GM23338 (cell line): ENCODE measurements around the gene CHST15. TPM values are rescaled to one million over a fixed set of nuclear protein-coding genes. Genes with fewer than 3 reads are reported as not detected.

ENCODE experiments used
- ATAC-seq: fragments of 200-7000 bp; cut with Tn5 transposase; 3 replicates; pipeline ENCODE4 v1.9.1; 2020
- DNase-seq: peaks from one replicate; pipeline ENCODE4 v3.0.0-alpha.2; 2015; ENCODE audit warnings: low spot score
- H2AFZ ChIP-seq: fragments of 200-600 bp; sonication (generic); 2 replicates; pipeline ENCODE4 v1.8.0; 2016; ENCODE audit warnings: antibody characterized with exemption, mild to moderate bottlenecking, moderate library complexity
- H3F3A ChIP-seq: fragments of 200-600 bp; sonication (generic); replicated peaks from 2 replicates; pipeline ENCODE4 v1.8.0; 2017; ENCODE audit warnings: antibody characterized with exemption, mixed run types, low read depth
- H3K27ac ChIP-seq: fragments of 200-600 bp; sonication (generic); 2 replicates; pipeline ENCODE4 v1.6.1; 2016; ENCODE audit warnings: low read depth
- H3K27me3 ChIP-seq: fragments of 200-600 bp; sonication (generic); 2 replicates; pipeline ENCODE4 v1.8.0; 2016; ENCODE audit warnings: mild to moderate bottlenecking, mixed run types, moderate library complexity; ENCODE audit not compliant: insufficient read depth
- H3K36me3 ChIP-seq: fragments of 200-600 bp; sonication (generic); 2 replicates; pipeline ENCODE4 v1.8.0; 2016; ENCODE audit warnings: mild to moderate bottlenecking; ENCODE audit not compliant: insufficient read depth
- H3K4me1 ChIP-seq: fragments of 200-600 bp; sonication (generic); 2 replicates; pipeline ENCODE4 v1.8.0; 2016; ENCODE audit warnings: mild to moderate bottlenecking, moderate library complexity; ENCODE audit not compliant: insufficient read depth
- H3K4me2 ChIP-seq: fragments of 200-600 bp; sonication (generic); 2 replicates; pipeline ENCODE4 v1.7.1; 2017; ENCODE audit warnings: mixed run types
- H3K4me3 ChIP-seq: fragments of 200-600 bp; sonication (generic); 2 replicates; pipeline ENCODE4 v1.6.1; 2016; ENCODE audit warnings: mixed run types
- H3K79me2 ChIP-seq: fragments of 200-600 bp; sonication (generic); replicated peaks from 2 replicates; pipeline ENCODE4 v1.8.0; 2017; ENCODE audit warnings: mild to moderate bottlenecking; ENCODE audit not compliant: insufficient read depth
- H3K9me2 ChIP-seq: fragments of 200-600 bp; sonication (generic); 2 replicates; pipeline ENCODE4 v1.8.0; 2017; ENCODE audit not compliant: insufficient read depth
- H4K20me1 ChIP-seq: fragments of 200-600 bp; sonication (generic); replicated peaks from 2 replicates; pipeline ENCODE4 v1.8.0; 2017; ENCODE audit warnings: mild to moderate bottlenecking; ENCODE audit not compliant: insufficient read depth
- H3K27ac Mint-ChIP-seq: 2 replicates; pipeline ENCODE4 v1.8.0; 2020; ENCODE audit warnings: inconsistent platforms, mild to moderate bottlenecking, moderate library complexity, mixed read lengths
- H3K27me3 Mint-ChIP-seq: 3 replicates; pipeline ENCODE4 v1.8.0; 2022; ENCODE audit warnings: low read depth, mild to moderate bottlenecking, moderate library complexity, mixed read lengths, inconsistent platforms; ENCODE audit not compliant: insufficient read depth, poor library complexity
- H3K36me3 Mint-ChIP-seq: 3 replicates; pipeline ENCODE4 v1.8.0; 2021; ENCODE audit warnings: low read depth, mild to moderate bottlenecking, inconsistent platforms, moderate library complexity, mixed read lengths
- H3K4me1 Mint-ChIP-seq: 3 replicates; pipeline ENCODE4 v1.8.0; 2020; ENCODE audit warnings: mild to moderate bottlenecking, inconsistent platforms, mixed read lengths
- H3K4me3 Mint-ChIP-seq: 3 replicates; pipeline ENCODE4 v1.8.0; 2021; ENCODE audit warnings: moderate library complexity, mild to moderate bottlenecking, inconsistent platforms, mixed read lengths
- H3K9me3 Mint-ChIP-seq: 3 replicates; pipeline ENCODE4 v1.8.0; 2020; ENCODE audit warnings: moderate library complexity, mild to moderate bottlenecking, inconsistent platforms, mixed read lengths
- CTCF ChIP-seq, 2 experiments: fragments of 200-600 bp in 1 of 2; sonication (generic) in 1 of 2; conservative IDR thresholded peaks; 2 replicates each; pipeline versions ENCODE4 v1.5.1 to v1.6.1; 2016 to 2017; ENCODE audit warnings: antibody characterized with exemption in 2 of 2, low read depth in 2 of 2, mild to moderate bottlenecking in 2 of 2, moderate library complexity in 1 of 2
- EZH2phosphoT487 ChIP-seq: fragments of 200-600 bp; sonication (generic); IDR thresholded peaks from one replicate; pipeline ENCODE4 v1.8.1; 2018; ENCODE audit warnings: antibody characterized with exemption; ENCODE audit not compliant: unreplicated experiment
- JUNB ChIP-seq: IDR thresholded peaks from one replicate; pipeline ENCODE4 v1.6.1; 2016; ENCODE audit warnings: antibody characterized with exemption; ENCODE audit not compliant: unreplicated experiment
- NANOG ChIP-seq: IDR thresholded peaks from 2 replicates; pipeline ENCODE4 v1.6.1; 2016; ENCODE audit warnings: antibody characterized with exemption, borderline replicate concordance
- STAT1 ChIP-seq: IDR thresholded peaks from one replicate; pipeline ENCODE4 v1.6.1; 2016; ENCODE audit warnings: antibody characterized with exemption; ENCODE audit not compliant: unreplicated experiment
- ZNF114 ChIP-seq: fragments of 250-450 bp; sonication (Bioruptor Pico); IDR thresholded peaks from 2 replicates; pipeline ENCODE4 v1.5.0; 2020; ENCODE audit warnings: mild to moderate bottlenecking, moderate library complexity
- ZNF331 ChIP-seq: fragments of 250-450 bp; sonication (Bioruptor Pico); IDR thresholded peaks from 2 replicates; pipeline ENCODE4 v1.5.0; 2020; ENCODE audit warnings: low read depth, mild to moderate bottlenecking, moderate library complexity
- polyA plus RNA-seq: library from polyadenylated mRNA; unstranded; fragments of >200 nt; fragmentation: Nextera tagmentation; extraction: Ambion mirVana; gene quantifications from 2 replicates; pipeline ENCODE4 v1.2.1, GENCODE V29; 2016
- total RNA-seq: library from RNA; depleted of rRNA; stranded (reverse); fragments of >200 nt; shearing (Covaris generic); gene quantifications from 2 replicates; pipeline ENCODE4 v1.2.3, GENCODE V29; 2014
- TF ChIP-seq, protein P1 (sequence below): IDR thresholded peaks from one replicate; pipeline ENCODE4 v1.6.1; 2018; ENCODE audit warnings: antibody characterized with exemption; ENCODE audit not compliant: unreplicated experiment

Gene CHST15
- total and polyA plus RNA-seq, 2 experiments from 2014 or later = 2.6 to 11.2 TPM

DNA sequence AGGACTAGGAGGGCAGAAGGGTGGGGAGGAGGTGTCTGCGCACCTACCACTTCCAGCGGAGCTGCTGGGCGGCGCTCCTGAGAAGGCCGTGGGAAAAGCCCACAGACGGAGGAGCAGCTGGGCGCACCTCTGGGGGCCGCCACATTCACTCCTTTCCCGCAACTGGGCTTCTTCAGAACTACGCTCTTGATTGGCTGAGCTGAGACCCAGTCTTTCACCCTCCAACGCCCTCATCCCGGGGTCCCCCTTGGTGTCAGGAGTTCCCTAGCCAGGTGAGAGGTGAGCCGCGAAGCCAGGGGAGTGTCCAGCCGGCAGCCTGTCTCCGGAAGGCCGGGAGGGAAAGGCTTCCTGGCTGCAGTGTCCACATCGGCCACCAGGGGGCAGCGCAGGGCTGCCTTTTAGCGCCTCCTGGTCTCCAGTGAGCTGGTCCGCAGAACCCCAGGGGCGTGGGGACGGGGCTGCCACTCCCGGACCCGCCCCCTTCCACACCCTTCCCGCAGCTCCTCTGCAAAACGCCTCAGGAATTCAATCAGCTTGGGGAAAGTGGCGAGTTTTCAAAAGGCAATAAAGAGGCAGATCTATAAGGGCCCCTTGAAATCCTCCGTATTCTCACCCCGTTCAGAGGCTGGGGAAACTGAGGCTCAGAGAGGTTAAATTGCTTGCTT is 98.8 kb downstream of the CHST15 start:
- Histone ChIP-seq H3K4me3 (peak overlapping the region; percentile 59), H3K27me3 (peaks cover 47% of the 10 kb centered on the region), H4K20me1 (no peaks in the 10 kb centered on the region), H3K4me2 (peak overlapping the region; percentile 92), H3K27ac (no peak overlapping the region), H3F3A (no peaks in the 10 kb centered on the region), H3K4me1 (peaks cover 8% of the 10 kb centered on the region), H3K36me3 (no peaks in the 10 kb centered on the region), H3K9me2 (no peaks in the 10 kb centered on the region), H2AFZ (peak overlapping the region; percentile 98), H3K79me2 (no peaks in the 10 kb centered on the region)
- TF ChIP-seq STAT1 (no peak), ZNF331 (CRISPR knock-in tag) (no peak), EZH2phosphoT487 (no peak), JUNB (no peak), NANOG (no peak), ZNF114 (CRISPR knock-in tag) (no peak), CTCF (conservative IDR thresholded peaks at IDR 0.05; ENCODE audit: low read depth in 2 of 2) (peak; percentile 84 to 94)
- TF ChIP-seq, protein P1, sequence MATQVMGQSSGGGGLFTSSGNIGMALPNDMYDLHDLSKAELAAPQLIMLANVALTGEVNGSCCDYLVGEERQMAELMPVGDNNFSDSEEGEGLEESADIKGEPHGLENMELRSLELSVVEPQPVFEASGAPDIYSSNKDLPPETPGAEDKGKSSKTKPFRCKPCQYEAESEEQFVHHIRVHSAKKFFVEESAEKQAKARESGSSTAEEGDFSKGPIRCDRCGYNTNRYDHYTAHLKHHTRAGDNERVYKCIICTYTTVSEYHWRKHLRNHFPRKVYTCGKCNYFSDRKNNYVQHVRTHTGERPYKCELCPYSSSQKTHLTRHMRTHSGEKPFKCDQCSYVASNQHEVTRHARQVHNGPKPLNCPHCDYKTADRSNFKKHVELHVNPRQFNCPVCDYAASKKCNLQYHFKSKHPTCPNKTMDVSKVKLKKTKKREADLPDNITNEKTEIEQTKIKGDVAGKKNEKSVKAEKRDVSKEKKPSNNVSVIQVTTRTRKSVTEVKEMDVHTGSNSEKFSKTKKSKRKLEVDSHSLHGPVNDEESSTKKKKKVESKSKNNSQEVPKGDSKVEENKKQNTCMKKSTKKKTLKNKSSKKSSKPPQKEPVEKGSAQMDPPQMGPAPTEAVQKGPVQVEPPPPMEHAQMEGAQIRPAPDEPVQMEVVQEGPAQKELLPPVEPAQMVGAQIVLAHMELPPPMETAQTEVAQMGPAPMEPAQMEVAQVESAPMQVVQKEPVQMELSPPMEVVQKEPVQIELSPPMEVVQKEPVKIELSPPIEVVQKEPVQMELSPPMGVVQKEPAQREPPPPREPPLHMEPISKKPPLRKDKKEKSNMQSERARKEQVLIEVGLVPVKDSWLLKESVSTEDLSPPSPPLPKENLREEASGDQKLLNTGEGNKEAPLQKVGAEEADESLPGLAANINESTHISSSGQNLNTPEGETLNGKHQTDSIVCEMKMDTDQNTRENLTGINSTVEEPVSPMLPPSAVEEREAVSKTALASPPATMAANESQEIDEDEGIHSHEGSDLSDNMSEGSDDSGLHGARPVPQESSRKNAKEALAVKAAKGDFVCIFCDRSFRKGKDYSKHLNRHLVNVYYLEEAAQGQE = no peak
- no peaks in the 10 kb centered on the region; the same call in 2 of the 3 replicates for H3K36me3 Mint-ChIP-seq
- peak overlapping the region; percentile 64 for H3K4me3 Mint-ChIP-seq
- DNase-seq (peak; percentile 90), ATAC-seq (peak; percentile 68)
- H3K27ac Mint-ChIP-seq = no peak overlapping the region
- H3K9me3 Mint-ChIP-seq = no peaks in the 10 kb centered on the region
- H3K27me3 Mint-ChIP-seq = peaks cover 47% of the 10 kb centered on the region
- peaks cover 26% of the 10 kb centered on the region for H3K4me1 Mint-ChIP-seq
